GM19328 (cell line): ENCODE measurements around the gene LGALSL.

Experiments
- ATAC-seq: cut with Tn5 transposase; IDR thresholded peaks from one replicate; pipeline ENCODE4 v1.9.1; 2021; ENCODE audit warnings: mild to moderate bottlenecking, moderate library complexity; ENCODE audit not compliant: unreplicated experiment

Gene LGALSL

GRCh38 chr2:64492272-64492671, 38.3 kb downstream of the LGALSL start:
- no peak for ATAC-seq

- no peak for ATAC-seq
These were observed 38.9 kb downstream of the LGALSL start for GRCh38 chr2:64492821-64493220.

- no peak for ATAC-seq
These were observed 39.8 kb downstream of the LGALSL start for GRCh38 chr2:64493788-64494187.

DNA sequence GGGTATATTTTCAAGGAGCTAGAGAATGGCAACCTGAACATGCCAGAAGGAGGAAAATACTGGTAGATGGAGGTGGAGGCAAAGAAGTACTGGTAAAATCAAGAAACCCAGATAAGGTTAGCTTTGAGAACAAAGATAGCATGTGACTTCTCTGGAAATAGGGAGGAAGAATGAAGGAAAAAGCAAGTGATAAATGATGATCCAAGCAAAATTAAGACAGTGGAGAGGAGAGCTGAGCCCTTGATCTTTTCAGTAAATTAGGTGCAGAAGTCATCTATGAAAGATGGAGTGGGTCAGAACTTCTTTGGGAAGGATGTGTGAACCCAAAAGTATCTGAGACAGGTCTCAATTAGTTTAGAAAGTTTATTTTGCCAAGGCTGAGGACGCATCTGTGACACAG, 44.5 kb downstream of the LGALSL start:
- no peak for ATAC-seq

GRCh38 chr2:64500549-64500948, 46.6 kb downstream of the LGALSL start:
- no peak for ATAC-seq

DNA sequence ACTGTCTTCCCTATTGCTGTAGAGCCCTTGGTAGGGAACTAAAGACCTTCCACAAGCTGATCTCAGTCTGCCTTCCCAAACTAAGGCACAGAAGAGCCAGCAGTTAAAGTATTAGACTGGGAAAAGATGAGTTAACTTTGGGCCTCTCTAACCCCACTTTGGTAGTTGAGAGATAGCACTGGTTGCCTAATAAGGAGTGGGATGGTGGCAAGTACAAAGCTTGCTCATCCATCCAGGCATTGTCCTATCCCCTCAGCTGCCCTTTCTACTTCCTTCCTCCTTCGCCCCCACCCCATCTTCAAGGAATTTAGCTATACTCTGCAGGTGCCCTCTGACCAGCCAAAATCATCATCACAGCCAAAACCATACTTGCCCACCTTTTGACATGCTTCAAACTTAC, 48.0 kb downstream of the LGALSL start:
- ATAC-seq: no peak

GRCh38 chr2:64502860-64503259, 48.9 kb downstream of the LGALSL start:
- no peak for ATAC-seq

GRCh38 chr2:64504774-64505720, 51.1 kb downstream of the LGALSL start:
- ATAC-seq: no peak

GRCh38 chr2:64506686-64507085, 52.7 kb downstream of the LGALSL start:
- ATAC-seq: no peak
